Left renal pelvis (tissue), 4 donors: ENCODE data around the gene USP24. TPM values are rescaled to one million over a fixed set of nuclear protein-coding genes. Genes with fewer than 3 reads are reported as not detected.

ENCODE experiments used
- DNase-seq, 4 donors: peaks; one replicate each; pipeline ENCODE4 v3.0.0-alpha.2; 2013; ENCODE audit warnings: low read depth in 4 of 4, low spot score in 3 of 4
- polyA plus RNA-seq, 4 donors: library from polyadenylated mRNA; unstranded; fragments of 120-200 nt; gene quantifications; one replicate each; pipeline ENCODE4 v1.2.1, GENCODE V29; 2013; ENCODE audit not compliant: insufficient read length in 4 of 4

The USP24 gene
- polyA plus RNA-seq, 4 donors: 24.3 to 54.7 (median 46.8) TPM

DNA sequence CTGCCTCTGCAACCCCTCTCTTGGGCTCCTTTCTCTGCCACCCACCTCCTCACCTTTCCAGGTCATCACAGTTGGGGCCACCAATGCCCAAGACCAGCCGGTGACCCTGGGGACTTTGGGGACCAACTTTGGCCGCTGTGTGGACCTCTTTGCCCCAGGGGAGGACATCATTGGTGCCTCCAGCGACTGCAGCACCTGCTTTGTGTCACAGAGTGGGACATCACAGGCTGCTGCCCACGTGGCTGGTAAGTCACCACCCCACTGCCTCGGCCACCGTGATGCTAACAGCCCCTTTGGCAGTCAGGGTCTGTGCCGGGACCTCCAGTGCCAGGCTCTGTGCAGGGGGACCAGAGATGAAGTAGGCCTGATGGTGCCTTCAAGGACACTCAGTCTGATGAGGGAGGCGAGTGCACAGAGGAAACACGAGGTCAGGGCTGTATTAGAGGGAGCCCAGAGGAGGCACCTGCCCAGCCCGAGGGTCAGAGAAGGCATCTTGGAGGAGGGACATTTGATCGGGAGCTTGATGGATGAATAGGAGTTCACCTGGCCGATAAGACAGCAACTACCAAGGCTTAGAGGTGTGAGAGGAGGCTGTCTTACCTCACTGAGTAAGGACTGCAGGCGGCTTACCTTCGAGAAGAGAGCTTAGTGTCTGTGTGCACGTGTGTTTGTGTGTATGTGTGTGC lies 157.8 kb downstream of the USP24 start:
- DNase-seq: no peak

DNA sequence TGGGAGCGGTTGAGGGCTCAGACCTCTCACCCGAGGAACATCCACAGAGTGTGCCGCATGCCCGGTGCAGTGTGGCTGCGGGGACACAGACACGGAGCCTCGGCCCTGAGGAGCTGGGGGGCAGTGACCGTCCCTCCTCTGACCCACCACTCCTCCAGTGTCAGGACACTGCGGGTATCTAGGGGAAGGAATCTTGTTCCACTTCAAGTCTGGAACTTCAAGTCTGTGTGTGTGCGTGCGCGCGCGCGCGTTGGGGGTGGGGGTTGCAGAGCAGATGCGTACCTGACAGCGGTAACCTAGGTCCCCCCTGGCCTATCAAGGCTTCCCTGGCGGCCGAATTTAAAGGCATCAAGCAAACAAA lies 158.6 kb downstream of the USP24 start:
- DNase-seq: no peak

DNA sequence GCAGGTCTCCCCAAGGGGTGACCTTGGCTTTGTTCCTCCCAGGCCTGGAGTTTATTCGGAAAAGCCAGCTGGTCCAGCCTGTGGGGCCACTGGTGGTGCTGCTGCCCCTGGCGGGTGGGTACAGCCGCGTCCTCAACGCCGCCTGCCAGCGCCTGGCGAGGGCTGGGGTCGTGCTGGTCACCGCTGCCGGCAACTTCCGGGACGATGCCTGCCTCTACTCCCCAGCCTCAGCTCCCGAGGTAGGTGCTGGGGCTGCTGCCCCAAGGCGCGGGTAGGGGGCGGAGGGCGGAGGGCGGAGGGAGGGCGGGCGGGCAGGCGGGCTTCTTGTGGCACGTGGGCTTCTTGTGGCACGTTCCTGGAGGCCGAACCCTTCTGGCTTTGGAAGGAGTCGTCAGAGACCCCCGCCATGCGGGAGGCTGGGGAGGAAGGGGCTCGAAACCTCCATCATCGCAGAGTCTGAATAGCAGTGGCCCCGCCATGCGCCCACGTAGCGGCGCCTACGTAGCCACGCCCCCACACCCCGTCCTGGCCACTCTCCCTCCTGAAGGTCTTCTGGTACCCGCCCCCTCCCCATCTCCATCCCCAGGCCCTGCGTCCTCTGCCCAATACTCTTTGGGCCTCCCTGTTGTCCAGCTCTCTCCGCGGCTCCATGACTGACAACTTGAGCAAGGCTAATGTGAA lies 159.1 kb downstream of the USP24 start:
- no peak for DNase-seq

DNA sequence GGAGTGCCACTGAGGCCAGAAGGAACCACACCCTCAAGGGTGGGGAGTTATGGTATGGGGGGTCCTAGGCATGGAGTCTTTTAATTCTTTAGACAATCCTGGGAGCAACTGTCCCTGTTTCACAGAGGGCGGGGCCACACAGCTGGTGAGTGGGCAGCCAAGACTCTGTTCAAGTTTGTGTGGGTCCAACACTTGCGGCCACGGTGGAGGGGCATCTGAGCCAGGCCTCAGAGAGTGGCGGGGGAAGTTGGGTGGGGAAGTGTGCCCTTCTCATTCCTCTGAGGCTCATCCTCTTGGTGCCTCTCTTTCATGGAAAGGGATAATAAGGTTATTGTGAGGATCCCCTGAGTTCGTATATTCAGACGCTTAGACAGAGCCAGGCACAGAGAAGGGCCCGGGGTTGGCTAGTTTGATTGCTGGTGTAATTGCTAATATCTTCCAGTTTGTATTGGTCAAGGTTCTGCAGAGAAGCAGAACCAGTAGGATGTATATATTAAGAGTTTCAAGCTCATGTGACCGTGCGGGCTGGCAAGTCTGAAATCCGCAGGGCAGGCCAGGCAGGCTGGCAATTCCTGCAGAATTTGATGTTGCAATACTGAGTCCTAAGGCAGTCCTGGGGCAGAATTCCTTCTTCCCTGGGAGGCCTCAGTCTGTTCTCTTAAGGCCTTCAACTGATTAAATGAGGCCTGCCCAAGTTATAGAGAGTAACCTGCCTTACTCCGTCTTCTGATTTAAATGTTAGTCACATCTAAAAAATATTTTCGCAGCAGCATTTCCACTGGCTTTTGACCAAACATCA lies 159.9 kb downstream of the USP24 start:
- DNase-seq: no peak

DNA sequence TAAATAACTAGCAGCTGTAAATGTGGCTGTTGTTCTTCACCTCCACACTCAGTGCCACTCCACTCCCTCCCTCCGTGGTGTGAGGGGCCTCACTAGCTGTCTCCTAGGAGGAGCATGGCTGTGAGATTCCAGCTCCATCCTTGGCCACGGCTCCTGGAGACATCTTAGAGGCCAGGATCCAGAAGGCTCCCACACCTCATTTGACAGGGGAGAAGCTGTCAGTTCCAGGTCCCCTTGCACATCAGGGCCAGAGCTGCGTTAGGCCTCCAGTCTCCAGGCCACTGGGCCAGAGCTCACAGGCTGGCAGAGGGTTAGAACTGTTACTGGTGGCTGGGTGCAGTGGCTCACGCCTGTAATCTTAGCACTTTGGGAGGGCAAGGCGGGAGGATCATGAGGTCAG lies 160.8 kb downstream of the USP24 start:
- no peak for DNase-seq

DNA sequence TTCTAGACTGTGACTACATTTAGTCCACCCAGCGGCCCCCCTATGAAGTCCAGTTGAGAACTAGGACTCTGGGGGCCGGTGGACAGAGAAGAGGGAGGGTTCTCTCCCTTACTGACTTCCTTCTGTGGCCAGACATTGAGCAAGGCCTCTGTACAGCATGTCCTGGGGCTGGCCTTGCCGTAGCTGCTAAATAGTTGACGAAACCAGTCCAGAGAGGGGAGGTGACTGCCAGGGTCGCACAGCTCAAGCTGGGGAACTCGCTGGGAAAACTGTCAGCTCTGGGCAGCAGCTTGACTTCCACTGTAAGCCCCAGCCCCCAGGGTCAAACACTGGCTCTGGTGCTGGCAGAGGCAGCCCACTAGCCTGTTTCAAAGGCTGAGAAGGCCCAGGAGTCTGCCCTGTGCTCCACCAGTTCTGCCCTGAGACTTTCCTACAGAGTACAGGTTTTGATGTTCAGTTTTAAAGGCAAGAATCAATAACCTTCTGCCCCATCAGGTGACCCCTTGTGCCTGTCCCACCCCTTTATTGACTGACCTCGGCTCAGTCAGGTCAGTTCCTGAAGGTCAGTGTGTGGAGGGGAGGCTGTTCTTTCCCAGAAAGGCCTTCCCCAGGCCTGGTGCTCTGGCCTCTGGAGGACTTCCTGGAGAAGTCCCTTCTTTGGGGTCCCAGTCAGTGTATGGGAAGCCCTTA lies 161.8 kb downstream of the USP24 start:
- no peak for DNase-seq

DNA sequence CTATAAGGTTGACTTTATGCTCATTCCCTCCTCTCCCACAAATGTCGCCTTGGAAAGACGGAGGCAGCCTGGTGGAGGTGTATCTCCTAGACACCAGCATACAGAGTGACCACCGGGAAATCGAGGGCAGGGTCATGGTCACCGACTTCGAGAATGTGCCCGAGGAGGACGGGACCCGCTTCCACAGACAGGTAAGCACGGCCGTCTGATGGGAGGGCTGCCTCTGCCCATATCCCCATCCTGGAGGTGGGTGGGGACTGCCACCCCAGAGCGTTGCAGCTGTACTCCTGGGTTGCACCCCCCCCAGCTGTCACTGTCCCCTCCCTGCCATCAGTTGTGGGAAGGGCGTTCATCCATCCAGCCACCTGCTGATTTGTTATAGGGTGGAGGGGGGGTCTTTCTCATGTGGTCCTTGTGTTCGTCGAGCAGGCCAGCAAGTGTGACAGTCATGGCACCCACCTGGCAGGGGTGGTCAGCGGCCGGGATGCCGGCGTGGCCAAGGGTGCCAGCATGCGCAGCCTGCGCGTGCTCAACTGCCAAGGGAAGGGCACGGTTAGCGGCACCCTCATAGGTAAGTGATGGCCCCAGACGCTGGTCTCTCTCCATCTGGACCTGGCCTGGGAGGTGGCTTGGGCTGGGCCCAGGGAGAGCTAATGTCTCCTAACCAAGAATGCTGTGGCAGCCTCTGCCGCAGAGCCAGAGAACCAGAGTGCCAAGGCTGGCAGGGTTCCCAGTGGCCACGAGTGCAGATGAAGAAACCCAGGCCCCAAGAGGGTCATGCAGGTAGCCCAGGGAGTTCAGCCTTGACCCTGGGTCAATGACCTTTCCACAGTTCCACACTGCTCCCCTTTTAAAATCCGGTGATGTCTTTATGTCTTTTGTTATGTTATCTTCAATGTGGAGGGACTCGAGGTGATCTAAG lies 162.7 kb downstream of the USP24 start:
- DNase-seq: no peak

DNA sequence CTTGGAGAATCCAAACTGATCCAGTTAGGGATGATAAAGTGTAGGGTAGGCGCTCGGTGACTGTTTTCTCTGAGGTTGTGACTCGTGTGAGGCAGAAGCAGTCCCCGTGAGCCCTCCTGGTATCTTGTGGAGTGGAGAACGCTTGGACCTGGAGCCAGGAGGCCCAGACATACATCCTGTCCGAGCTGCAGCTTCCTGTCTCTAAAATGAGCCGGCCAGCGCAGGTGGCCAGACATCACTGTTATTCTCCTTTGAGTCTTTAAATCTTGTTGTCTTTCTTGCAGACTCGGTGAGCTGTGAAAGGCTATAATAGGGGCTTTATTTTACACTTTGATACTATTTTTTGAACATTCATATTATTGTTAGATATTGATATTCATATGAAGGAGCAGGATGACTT lies 163.5 kb downstream of the USP24 start:
- DNase-seq: no peak

DNA sequence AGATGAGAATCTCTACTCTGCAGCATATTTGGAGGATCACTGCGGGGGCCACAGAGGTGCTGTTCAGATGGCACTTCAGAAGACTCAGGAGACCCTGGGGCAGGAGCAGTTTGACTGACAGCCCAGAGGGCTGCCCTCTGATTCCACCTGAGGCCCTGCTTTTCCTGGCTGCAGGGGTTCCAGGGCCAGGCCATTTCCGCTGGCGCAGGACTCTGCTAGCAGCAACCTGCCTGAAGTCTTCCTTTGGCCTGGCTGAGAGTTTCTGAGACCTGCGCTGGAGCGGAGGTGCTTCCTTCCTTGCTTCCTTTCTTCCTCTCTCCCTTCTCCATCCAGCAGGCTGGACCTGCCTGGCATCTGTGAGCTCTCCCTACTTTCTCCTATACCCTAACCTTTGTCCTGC lies 164.0 kb downstream of the USP24 start:
- no peak for DNase-seq

DNA sequence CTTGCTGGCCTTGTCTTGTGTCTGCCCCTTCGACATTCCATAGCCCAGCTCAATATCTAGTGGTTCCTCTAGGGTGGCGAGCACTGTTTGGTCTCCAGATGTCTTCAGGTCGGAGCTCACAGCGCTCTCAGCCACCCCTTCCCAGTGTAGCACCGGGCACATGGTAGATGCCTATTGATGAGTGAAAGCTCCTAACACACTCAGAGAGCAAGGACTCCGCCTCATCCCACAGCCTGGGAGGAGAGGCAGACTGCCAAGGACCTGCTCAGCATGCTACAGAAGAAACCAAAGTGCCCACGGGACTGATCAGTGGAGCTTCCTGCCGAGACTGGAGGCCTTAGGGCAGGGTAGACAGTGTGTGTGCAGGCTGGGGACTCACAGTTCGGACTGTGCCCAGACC lies 164.9 kb downstream of the USP24 start:
- DNase-seq: no peak

DNA sequence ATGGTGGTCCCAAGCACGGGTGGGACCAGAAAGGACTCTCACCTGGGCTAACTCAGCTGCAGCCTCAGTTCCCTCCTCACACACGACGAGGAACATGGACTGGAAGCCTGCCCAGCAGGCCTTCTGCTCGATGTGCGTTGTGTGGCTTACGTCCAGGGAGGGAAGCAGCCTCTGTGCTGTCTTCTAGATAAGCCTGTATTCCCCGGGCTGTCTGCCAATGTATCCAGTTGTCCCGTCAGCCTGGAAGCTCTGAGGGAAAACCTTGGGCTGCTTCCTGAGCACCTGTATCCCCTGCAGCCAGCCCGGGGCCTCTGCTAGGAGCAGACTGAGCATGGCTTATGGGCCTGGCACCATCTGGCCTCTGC lies 165.3 kb downstream of the USP24 start:
- DNase-seq: no peak

DNA sequence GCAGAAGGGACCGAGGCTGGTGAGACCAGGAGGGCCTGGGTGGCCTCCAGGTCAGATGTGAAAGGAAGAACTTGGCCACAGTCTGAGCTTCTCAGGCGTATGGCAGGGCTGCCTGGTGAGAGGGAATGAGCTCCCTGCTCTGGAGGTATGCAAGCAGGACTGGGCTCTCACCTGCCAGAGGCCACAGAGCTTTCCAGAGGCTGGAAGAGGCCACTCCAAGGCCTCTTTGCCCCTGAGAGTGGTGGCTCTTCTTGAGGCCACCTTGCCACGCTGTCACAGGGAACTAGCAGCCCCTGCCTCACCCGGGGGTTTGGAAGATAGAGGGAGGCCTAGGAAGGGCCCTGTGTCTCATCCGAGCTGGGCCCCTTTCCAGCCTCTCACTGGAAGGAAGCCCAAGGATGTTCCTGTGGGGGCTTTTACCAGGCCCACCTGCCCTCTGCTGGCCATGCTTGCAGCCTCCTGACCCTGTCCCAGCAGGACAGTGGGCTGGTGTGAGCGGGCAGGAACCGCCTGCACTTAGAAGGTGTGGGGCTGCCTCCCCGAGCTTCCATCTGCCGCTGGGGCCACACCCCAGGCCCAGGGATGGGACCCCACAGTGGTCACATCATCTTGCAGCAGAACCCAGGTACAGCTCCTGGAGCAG lies 165.8 kb downstream of the USP24 start:
- no peak for DNase-seq

DNA sequence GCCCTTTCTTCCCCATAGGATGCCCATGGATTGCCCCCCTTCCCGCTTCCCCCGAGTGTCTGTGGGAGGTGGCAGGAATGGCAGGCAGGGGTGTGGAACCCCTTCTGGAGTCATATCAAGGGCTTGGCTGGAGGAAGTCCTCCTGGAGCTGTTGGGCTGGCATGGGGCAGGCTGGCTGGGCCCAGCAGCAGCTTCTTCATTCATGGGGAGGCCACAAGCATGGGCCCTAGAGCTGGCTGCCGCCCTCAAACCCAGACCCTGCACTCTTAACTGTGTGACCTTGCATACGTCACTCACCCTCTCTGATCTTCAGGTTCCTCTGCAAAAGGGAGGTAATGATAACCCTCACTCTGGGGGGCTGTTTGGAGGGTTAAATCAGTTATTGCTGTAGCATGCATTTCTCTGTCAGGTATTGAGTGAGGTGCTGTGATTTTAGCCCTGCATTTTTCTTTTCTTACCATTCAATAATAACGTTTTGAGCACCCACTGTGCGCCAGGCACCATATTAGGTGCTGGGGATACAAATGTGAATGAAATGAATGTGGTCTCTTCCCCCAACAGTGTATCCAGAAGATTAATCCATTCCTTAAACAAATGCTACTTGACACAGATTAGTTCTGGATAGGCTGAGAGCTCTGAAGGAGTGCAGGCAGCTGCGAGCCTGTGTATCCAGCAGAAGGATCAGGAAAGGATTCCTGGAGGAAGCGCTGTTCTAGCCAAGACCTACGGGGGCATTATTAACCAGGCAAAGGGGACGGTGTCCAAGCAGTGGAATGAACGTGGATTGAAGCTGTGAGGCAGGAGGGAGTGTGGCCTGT lies 166.5 kb downstream of the USP24 start:
- no peak for DNase-seq

DNA sequence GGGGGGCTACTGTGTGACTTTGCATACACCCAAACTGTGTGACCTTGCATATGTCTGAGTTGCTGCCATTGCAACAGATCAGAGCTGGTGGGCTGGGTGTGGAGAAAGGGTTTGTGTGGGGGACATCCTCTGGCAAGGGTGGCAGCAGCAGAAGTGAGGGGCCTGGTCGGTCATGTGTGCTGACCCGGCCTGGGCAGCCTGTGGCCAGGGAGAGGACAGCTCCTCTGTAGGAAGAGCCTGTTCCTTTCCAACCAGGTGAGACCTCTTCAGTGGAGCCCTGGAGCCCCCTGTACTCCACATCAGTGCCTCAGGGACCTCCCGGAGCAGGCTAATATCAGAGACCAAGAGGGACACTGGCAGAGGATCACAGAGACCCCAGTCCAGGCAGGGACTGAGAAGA lies 167.6 kb downstream of the USP24 start:
- no peak for DNase-seq

DNA sequence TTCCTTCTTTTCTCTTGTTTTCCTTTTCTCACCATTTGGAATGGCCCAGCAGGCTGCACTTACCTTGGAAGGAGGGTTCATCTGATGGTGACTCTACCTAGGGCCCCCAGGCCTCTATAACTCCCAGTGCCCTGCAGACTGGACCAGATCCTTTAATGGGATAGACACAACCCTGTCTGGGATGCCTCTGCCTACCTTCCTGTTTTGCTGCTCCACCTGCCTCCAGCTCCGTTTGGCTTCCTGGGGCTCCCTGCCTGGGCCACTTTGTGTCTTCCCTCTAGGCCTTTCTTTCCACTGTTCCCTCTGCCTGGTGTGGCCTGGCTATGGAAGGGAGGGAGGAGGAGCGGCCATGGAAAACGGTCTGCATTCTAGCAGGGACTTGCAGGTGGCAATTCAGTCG lies 168.3 kb downstream of the USP24 start:
- DNase-seq: no peak

DNA sequence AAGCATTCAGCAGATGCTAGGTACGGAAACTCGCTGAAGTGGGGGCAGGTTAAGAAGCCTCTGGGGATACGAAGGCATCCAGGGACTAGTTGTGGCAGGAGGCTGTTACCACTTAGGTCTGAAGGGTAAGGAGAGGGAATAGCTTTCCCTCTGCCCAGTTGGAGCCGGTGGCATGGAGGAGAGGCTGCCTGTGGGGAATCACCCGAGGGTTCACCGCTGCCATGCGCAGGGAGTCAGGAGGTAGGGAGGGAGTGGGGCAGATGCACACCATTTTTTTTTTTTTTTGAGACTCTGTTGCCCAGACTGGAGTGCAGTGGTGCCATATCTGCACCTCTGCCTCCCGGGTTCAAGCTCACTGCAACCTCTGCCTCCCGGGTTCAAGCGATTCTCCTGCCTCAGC lies 169.7 kb downstream of the USP24 start:
- no peak for DNase-seq

DNA sequence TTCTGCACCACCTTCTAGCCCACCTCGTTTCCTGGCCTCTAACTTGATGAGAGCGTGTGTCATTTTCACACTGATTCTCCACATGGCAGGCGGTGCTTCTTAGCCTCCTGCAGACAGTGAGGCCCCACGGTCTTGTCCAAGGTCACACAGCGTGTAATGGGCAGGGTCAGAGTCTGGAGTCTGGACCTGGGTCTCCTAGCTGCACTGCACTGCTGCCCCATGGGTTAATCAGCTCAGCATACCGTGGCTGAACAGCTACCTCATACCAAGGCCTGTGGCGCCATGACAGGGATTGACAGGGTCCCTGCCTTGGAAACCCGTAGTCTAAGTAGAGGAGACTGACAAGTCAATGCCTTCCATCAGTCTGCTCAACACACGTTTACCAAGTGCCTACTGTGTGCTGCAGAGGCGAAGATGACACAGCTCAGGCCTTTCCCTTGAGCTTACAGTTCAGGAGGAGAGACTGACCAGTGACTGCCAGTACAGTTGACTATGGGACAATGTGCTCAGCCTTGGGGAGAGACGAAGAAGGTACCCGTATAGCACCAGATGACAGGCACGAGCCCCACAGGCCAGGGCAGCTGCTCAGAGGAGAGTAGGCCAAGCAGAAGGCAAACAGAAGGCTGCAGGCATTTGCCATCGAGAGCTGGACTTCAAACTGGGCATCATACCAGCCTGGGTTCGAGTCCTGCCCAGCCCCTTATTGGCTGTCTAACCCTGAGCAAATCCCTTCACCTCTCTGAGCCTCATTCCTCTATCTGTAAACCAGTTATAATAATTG lies 170.4 kb downstream of the USP24 start:
- no peak for DNase-seq

DNA sequence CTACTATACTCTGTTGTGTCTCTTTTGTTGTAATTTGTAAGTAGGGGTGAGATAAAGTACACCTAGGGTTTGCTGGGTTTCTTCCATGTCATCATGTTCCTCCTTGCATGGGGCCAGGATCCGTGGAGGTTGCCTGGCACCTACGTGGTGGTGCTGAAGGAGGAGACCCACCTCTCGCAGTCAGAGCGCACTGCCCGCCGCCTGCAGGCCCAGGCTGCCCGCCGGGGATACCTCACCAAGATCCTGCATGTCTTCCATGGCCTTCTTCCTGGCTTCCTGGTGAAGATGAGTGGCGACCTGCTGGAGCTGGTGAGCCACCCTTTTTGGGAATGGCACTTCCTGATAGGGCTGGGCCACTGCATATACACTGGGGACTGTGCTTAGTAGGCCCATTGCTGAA lies 171.4 kb downstream of the USP24 start:
- no peak for DNase-seq
